ENCODE results near the gene ZDHHC24. TPM values are rescaled to one million over a fixed set of nuclear protein-coding genes. Genes with fewer than 3 reads are reported as not detected.

ZDHHC24 gene
- total RNA-seq, 1 donor from 2014 or later, result 10.3 TPM

- peak overlapping the region; percentile 65 for H3K4me3 Mint-ChIP-seq (ENCODE audit: unreplicated experiment)
- peaks cover 8% of the 10 kb centered on the region for H3K36me3 Mint-ChIP-seq (ENCODE audit: low read depth, unreplicated experiment)
- H3K9me3 Mint-ChIP-seq (ENCODE audit: unreplicated experiment), result no peaks in the 10 kb centered on the region
- peak overlapping the region; percentile 57 for H3K27ac Mint-ChIP-seq (ENCODE audit: unreplicated experiment)
- peaks cover 12% of the 10 kb centered on the region for H3K27me3 Mint-ChIP-seq (ENCODE audit: unreplicated experiment)
- TF ChIP-seq, protein P1, sequence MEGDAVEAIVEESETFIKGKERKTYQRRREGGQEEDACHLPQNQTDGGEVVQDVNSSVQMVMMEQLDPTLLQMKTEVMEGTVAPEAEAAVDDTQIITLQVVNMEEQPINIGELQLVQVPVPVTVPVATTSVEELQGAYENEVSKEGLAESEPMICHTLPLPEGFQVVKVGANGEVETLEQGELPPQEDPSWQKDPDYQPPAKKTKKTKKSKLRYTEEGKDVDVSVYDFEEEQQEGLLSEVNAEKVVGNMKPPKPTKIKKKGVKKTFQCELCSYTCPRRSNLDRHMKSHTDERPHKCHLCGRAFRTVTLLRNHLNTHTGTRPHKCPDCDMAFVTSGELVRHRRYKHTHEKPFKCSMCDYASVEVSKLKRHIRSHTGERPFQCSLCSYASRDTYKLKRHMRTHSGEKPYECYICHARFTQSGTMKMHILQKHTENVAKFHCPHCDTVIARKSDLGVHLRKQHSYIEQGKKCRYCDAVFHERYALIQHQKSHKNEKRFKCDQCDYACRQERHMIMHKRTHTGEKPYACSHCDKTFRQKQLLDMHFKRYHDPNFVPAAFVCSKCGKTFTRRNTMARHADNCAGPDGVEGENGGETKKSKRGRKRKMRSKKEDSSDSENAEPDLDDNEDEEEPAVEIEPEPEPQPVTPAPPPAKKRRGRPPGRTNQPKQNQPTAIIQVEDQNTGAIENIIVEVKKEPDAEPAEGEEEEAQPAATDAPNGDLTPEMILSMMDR (IDR thresholded peaks at IDR 0.05; ENCODE audit: unreplicated experiment), result no peak
- no peak for DNase-seq (ENCODE audit: low spot score)
- H3K4me1 Mint-ChIP-seq (ENCODE audit: unreplicated experiment), result peaks cover 9% of the 10 kb centered on the region
These were observed 69.0 kb downstream of the ZDHHC24 start for GRCh38 chr11:66476841-66477251.

DNA sequence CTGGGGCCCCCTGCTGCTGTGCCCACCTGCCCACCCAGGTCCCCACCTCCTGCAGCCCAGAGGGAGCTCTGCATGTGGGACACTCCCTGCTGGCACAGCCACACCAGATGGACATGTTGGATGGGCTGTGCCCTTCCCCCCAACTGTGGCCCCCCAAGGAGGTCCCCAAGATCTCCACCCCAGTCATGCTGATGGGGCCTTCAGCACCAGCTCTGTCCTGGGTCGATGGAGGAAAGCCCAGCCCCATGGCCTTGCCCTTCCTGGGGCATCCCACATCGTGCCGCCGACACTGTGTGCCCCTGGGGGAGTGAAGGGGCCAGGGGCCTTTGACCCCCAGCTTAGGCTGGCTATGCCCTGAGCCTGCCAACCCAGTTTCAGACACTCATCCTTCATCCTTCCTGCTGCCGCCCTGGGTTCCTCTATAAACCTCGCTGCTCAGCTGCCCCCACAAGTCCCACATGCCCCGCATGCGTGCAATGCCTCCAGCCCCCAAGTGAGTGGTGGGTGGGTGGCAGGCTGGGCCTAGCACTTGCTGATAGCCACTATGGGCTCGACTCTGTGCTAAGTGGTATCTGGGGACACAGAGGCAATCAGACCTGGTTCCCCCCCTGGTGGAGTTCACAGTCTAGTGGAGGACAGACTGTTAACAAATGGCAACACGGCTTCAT lies 69.5 kb downstream of the ZDHHC24 start:
- H3K9me3 Mint-ChIP-seq (ENCODE audit: unreplicated experiment), result no peaks in the 10 kb centered on the region
- peaks cover 9% of the 10 kb centered on the region for H3K4me1 Mint-ChIP-seq (ENCODE audit: unreplicated experiment)
- no peak overlapping the region for H3K27ac Mint-ChIP-seq (ENCODE audit: unreplicated experiment)
- DNase-seq (ENCODE audit: low spot score), result no peak
- H3K27me3 Mint-ChIP-seq (ENCODE audit: unreplicated experiment), result peaks cover 12% of the 10 kb centered on the region
- peaks cover 8% of the 10 kb centered on the region for H3K36me3 Mint-ChIP-seq (ENCODE audit: low read depth, unreplicated experiment)
- peak overlapping the region; percentile 65 for H3K4me3 Mint-ChIP-seq (ENCODE audit: unreplicated experiment)
- TF ChIP-seq, protein P1 (IDR thresholded peaks at IDR 0.05; ENCODE audit: unreplicated experiment), result no peak

DNA sequence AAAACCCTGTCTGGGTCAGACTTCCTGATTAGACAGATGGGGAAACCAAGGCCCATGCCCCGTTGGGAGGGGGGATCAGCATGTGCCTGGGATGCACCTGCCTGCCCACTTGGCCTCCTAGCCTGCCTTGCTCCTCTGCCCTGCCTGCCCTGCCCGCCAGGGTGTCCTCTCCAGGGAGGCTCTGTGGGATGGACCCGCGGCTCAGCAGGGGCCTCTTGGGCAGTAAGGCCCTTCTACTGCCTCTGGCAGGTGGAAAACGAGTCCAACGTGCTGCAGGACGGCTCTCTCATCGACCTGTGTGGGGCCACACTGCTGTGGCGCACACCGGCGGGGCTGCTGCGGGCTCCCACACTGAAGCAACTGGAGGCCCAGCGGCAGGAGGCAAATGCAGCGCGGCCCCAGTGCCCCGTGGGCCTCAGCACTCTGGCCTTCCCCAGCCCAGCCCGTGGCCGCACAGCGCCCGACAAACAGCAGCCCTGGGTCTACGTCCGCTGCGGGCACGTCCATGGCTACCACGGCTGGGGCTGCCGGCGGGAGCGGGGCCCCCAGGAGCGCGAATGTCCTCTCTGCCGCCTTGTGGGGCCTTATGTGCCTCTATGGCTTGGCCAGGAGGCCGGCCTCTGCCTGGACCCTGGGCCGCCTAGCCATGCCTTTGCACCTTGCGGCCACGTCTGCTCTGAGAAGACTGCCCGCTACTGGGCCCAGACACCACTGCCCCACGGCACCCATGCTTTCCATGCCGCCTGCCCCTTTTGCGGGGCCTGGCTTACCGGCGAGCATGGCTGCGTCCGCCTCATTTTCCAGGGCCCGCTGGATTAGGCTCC lies 70.3 kb downstream of the ZDHHC24 start:
- no peak overlapping the region for H3K27ac Mint-ChIP-seq (ENCODE audit: unreplicated experiment)
- H3K9me3 Mint-ChIP-seq (ENCODE audit: unreplicated experiment), result no peaks in the 10 kb centered on the region
- peaks cover 9% of the 10 kb centered on the region for H3K4me1 Mint-ChIP-seq (ENCODE audit: unreplicated experiment)
- TF ChIP-seq, protein P1 (IDR thresholded peaks at IDR 0.05; ENCODE audit: unreplicated experiment), result no peak
- DNase-seq (ENCODE audit: low spot score), result no peak
- no peak overlapping the region for H3K4me3 Mint-ChIP-seq (ENCODE audit: unreplicated experiment)
- H3K36me3 Mint-ChIP-seq (ENCODE audit: low read depth, unreplicated experiment), result peaks cover 8% of the 10 kb centered on the region
- peaks cover 12% of the 10 kb centered on the region for H3K27me3 Mint-ChIP-seq (ENCODE audit: unreplicated experiment)

DNA sequence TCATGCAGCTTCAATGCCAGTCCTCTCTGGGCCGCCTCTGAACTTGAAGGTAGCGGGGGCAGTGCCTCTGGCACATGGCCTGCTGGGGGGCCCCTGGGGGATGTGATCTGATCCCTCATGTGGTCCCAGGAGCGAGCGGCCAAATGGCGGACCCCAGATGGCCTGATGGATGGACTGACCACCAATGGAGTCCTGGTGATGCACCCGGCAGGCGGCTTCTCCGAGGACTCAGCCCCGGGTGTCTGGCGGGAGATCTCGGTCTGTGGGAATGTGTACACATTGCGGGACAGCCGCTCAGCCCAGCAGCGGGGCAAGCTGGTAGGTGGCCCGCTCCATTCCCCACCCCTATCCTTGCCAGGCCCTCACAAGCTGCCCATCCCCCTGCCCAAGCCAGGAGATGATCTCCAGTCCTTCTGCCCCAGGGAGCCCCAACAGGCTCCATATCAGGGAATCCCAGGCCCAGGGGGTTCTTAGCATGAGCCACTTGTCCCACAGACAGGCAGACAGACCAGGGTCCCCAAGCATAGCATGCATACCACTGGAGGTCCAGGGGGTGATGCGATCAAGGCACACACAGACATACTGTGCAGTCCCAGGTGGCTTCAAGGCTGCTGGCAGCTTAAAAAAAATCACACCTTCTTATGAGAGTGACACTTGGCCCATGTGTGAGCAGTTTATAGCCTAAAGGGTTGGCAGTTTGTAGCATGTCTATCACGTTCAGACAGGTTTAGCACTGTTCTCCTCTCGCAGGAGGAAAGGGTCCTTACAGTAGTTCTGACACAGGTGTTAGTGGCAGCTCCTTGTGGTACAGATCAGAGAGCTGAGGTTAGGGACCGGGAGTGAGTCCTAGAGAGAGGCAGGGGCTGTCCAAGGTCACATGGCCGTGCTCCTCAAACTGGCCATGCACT lies 72.0 kb downstream of the ZDHHC24 start:
- Mint-ChIP-seq H3K36me3 (ENCODE audit: low read depth, unreplicated experiment) (peaks cover 8% of the 10 kb centered on the region), H3K27me3 (ENCODE audit: unreplicated experiment) (peaks cover 16% of the 10 kb centered on the region), H3K4me1 (ENCODE audit: unreplicated experiment) (peaks cover 9% of the 10 kb centered on the region), H3K9me3 (ENCODE audit: unreplicated experiment) (no peaks in the 10 kb centered on the region), H3K4me3 (ENCODE audit: unreplicated experiment) (no peak overlapping the region), H3K27ac (ENCODE audit: unreplicated experiment) (no peak overlapping the region)
- no peak for DNase-seq (ENCODE audit: low spot score)
- TF ChIP-seq, protein P1 (IDR thresholded peaks at IDR 0.05; ENCODE audit: unreplicated experiment), result no peak

Data from endothelial cell (in vitro differentiated cells).